Lower lobe of right lung (tissue), 2 donors: ENCODE measurements around the gene NPAS4. TPM values are rescaled to one million over a fixed set of nuclear protein-coding genes. Genes with fewer than 3 reads are reported as not detected.

ENCODE experiments used
- ATAC-seq, 2 donors: fragments of 200-7000 bp; cut with Tn5 transposase; one replicate each; pipeline ENCODE4 v1.9.1; 2020 to 2022; ENCODE audit warnings: mild to moderate bottlenecking in 2 of 2, moderate library complexity in 2 of 2
- DNase-seq: peaks from one replicate; pipeline ENCODE4 v3.0.0-alpha.2; 2020
- H3K27ac ChIP-seq: fragments of 200-600 bp; one replicate; pipeline ENCODE4 v1.8.0; 2022
- H3K27me3 ChIP-seq: fragments of 200-600 bp; one replicate; pipeline ENCODE4 v1.8.0; 2022; ENCODE audit warnings: low read depth
- H3K36me3 ChIP-seq: fragments of 200-600 bp; one replicate; pipeline ENCODE4 v1.8.0; 2022; ENCODE audit warnings: mild to moderate bottlenecking
- H3K4me1 ChIP-seq: fragments of 200-600 bp; one replicate; pipeline ENCODE4 v1.8.0; 2022
- H3K4me3 ChIP-seq: fragments of 200-600 bp; one replicate; pipeline ENCODE4 v1.8.0; 2022; ENCODE audit warnings: mild to moderate bottlenecking
- H3K9me3 ChIP-seq: fragments of 200-600 bp; one replicate; pipeline ENCODE4 v1.8.0; 2022
- intact Hi-C: fragments of 100-400 bp; cut with DNase I; formaldehyde crosslinking; loops from one replicate; pipeline ENCODE4 v1.11.0; 2022
- total RNA-seq: library from RNA; stranded (reverse); fragmentation: NEBNext Ultra II Directional; extraction: Animal tissue kit (Norgen Biotek cat#: 25700); gene quantifications from one replicate; pipeline ENCODE4 v1.2.1, GENCODE V29; 2021
- TF ChIP-seq, protein P1 (sequence below): fragments of 200-600 bp; IDR thresholded peaks from one replicate; pipeline ENCODE4 v1.8.0; 2022; ENCODE audit warnings: antibody characterized with exemption, mild to moderate bottlenecking
- donor health status: DM: no; HTN: yes; CAD: no; lungs with severe emphysema.

Gene NPAS4
- total RNA-seq, 1 donor from 2014 or later: not detected

DNA sequence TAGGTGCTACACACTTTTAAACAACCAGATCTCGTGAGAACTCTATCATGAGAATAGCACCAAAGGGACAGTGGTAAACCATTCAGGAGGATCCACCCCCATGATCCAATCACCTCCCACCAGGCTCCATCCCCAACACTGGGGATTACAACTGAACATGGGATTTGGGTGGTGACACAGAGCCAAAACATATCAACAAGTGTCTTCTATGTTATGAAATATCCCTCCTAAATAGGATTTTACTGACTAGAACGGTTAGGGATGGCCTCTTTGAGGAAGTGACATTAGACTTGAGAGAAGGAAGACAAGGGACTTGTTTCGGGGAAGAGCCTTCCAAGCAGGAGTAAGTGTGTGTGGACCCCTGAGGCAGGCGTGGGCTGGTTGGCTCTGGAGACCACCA lies 29.7 kb downstream of the NPAS4 start:
- TF ChIP-seq, protein P1, sequence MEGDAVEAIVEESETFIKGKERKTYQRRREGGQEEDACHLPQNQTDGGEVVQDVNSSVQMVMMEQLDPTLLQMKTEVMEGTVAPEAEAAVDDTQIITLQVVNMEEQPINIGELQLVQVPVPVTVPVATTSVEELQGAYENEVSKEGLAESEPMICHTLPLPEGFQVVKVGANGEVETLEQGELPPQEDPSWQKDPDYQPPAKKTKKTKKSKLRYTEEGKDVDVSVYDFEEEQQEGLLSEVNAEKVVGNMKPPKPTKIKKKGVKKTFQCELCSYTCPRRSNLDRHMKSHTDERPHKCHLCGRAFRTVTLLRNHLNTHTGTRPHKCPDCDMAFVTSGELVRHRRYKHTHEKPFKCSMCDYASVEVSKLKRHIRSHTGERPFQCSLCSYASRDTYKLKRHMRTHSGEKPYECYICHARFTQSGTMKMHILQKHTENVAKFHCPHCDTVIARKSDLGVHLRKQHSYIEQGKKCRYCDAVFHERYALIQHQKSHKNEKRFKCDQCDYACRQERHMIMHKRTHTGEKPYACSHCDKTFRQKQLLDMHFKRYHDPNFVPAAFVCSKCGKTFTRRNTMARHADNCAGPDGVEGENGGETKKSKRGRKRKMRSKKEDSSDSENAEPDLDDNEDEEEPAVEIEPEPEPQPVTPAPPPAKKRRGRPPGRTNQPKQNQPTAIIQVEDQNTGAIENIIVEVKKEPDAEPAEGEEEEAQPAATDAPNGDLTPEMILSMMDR: no peak
- Histone ChIP-seq H3K4me1 (no peaks in the 10 kb centered on the region), H3K9me3 (no peaks in the 10 kb centered on the region), H3K4me3 (no peak overlapping the region), H3K36me3 (no peaks in the 10 kb centered on the region), H3K27ac (no peak overlapping the region), H3K27me3 (no peaks in the 10 kb centered on the region)
- no peak for ATAC-seq
- DNase-seq: no peak
- intact Hi-C loops: no loop called here

DNA sequence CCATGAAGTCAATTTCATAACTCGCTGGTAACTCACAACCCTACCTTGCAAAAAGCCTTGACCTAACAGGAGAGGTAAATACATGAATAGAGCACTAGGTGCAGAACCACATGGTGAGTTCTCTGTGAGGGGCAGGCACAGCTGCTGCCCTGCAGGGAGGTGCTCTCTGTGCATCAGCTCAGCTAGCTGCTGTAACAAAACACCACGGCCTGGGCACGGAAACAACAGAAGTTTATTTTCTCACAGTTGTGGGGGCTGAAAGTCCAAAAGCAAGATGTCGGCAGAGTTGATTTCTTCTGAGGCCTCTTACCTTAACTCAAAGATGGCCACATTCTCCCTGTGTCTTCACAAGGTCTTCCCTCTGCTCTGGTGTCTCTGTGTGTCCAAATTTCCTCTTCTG lies 30.8 kb downstream of the NPAS4 start:
- H3K27me3 ChIP-seq: no peaks in the 10 kb centered on the region
- no peak overlapping the region for H3K27ac ChIP-seq
- H3K9me3 ChIP-seq: no peaks in the 10 kb centered on the region
- ATAC-seq (no peak), DNase-seq (no peak)
- no peak overlapping the region for H3K4me3 ChIP-seq
- no peaks in the 10 kb centered on the region for H3K36me3 ChIP-seq
- TF ChIP-seq, protein P1: no peak
- intact Hi-C loops: no loop called here
- H3K4me1 ChIP-seq: no peaks in the 10 kb centered on the region

DNA sequence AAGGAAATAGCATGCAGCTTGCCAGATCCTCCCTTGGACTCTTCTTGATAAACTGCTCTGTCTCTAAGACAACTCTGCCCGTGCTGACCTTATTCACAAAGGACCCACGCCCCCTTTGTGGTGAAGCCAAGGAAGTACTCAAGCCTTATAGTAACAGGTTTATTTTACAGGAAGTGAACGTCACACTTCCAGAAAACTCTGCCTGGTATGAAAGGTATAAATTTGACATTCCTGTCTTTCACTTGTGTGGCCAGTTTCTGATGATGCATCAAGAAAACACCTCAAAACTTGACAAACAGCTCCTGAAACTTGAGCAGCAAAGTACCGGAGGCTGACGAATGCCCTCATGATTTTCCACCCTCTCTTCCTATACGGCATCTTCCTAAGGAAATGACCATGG lies 33.4 kb downstream of the NPAS4 start:
- no peak overlapping the region for H3K27ac ChIP-seq
- DNase-seq (no peak), ATAC-seq (no peak)
- intact Hi-C loops: no loop called here
- no peaks in the 10 kb centered on the region for H3K27me3 ChIP-seq
- H3K4me1 ChIP-seq: no peaks in the 10 kb centered on the region
- no peaks in the 10 kb centered on the region for H3K36me3 ChIP-seq
- H3K9me3 ChIP-seq: no peaks in the 10 kb centered on the region
- no peak overlapping the region for H3K4me3 ChIP-seq
- TF ChIP-seq, protein P1: no peak

DNA sequence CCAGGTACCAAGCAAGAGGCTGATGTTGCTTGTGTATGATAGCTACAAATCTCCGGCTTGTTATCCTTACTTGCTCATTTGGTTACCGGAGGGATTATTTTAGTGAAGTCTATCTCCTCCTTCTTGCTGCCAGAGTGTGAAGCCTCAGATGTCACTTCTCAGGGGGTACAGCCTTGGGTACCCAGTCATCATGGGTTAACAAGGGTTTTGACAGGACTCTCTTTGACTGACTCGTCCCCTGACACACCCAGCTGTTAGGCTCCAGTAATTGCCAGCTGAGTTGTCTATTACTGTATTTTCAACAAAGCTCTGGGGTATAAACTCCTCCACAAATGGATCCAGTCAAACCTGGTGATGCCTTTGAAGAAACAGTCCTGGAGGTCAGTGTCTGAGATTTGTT lies 34.0 kb downstream of the NPAS4 start:
- TF ChIP-seq, protein P1: no peak
- H3K36me3 ChIP-seq: no peaks in the 10 kb centered on the region
- no peaks in the 10 kb centered on the region for H3K4me1 ChIP-seq
- intact Hi-C loops: no loop called here
- no peaks in the 10 kb centered on the region for H3K9me3 ChIP-seq
- H3K4me3 ChIP-seq: no peak overlapping the region
- DNase-seq: no peak
- H3K27ac ChIP-seq: no peak overlapping the region
- no peak for ATAC-seq
- H3K27me3 ChIP-seq: no peaks in the 10 kb centered on the region

DNA sequence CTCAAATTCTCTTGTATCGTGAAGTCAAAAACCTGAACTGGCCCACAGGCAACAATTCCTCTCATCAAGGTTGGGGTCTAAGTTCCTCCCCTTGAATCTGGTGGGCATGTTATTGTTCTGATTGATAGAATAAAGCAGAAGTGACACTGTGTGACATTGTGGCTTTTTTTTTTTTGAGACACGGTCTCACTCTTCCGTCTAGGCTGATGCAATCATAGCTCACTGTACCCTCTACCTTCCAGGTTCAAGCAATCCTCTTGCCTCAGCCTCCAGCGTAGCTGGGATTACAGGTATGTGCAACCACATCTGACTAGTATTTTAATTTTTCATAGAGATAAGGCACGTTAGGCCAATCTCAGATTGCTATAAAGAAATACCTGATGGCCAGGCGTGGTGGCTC lies 37.0 kb downstream of the NPAS4 start:
- no peak overlapping the region for H3K27ac ChIP-seq
- H3K4me3 ChIP-seq: no peak overlapping the region
- DNase-seq (no peak), ATAC-seq (peak; percentile 24 to 43)
- intact Hi-C loops: no loop called here
- no peaks in the 10 kb centered on the region for H3K36me3 ChIP-seq
- TF ChIP-seq, protein P1: no peak
- H3K4me1 ChIP-seq: no peaks in the 10 kb centered on the region
- no peaks in the 10 kb centered on the region for H3K9me3 ChIP-seq
- no peaks in the 10 kb centered on the region for H3K27me3 ChIP-seq
